D721Med (cell line): ENCODE results near the gene KIF1B.
"Not testable (repeated sequence)": the region's sequence is repeated elsewhere in the genome, so short reads cannot be mapped to it uniquely, and the experiment has no call there.

Experiments used
- DNase-seq: peaks from one replicate; pipeline ENCODE4 v3.0.0; 2011; ENCODE audit warnings: low spot score; ENCODE audit not compliant: insufficient read length
- FAIRE-seq: peaks from 2 replicates; lab custom pipeline; 2011; peaks lifted over from hg19 to GRCh38; lab: Jason Lieb, UNC
- CTCF ChIP-seq: IDR thresholded peaks from 2 replicates; pipeline ENCODE4 v1.5.1; 2012; ENCODE audit warnings: mild to moderate bottlenecking, control low read depth; ENCODE audit not compliant: insufficient read depth; ENCODE audit errors: missing control alignments

The KIF1B gene

GRCh38 chr1:10237157-10237539 lies 26.8 kb downstream of the KIF1B start:
- no peak for DNase-seq
- no peak for FAIRE-seq
- TF ChIP-seq CTCF = no peak

- TF ChIP-seq CTCF = no peak
- DNase-seq (no peak), FAIRE-seq (no peak)
These were observed 31.8 kb downstream of the KIF1B start for GRCh38 chr1:10242135-10242534.

GRCh38 chr1:10242811-10243210 lies 32.4 kb downstream of the KIF1B start:
- FAIRE-seq = no peak
- TF ChIP-seq CTCF = no peak
- DNase-seq = no peak

GRCh38 chr1:10245674-10246073 lies 35.3 kb downstream of the KIF1B start:
- FAIRE-seq (no peak), DNase-seq (no peak)
- TF ChIP-seq CTCF = no peak

GRCh38 chr1:10249808-10250457 lies 39.6 kb downstream of the KIF1B start:
- DNase-seq (no peak), FAIRE-seq (no peak)
- no peak for TF ChIP-seq CTCF

- FAIRE-seq (no peak), DNase-seq (no peak)
- TF ChIP-seq CTCF = no peak
These were observed 40.3 kb downstream of the KIF1B start for GRCh38 chr1:10250663-10251062.

- FAIRE-seq, DNase-seq: not testable (repeated sequence)
These were observed 41.1 kb downstream of the KIF1B start for GRCh38 chr1:10251325-10252108.
